Retinal pigment epithelial cell (primary cell): ENCODE measurements around the gene TSPAN5.

Experiments
- DNase-seq: peaks from one replicate; pipeline ENCODE4 v3.0.0-alpha.2; 2010; ENCODE audit warnings: low read depth
- H3K4me3 ChIP-seq: 2 replicates; pipeline ENCODE4 v1.5.1; 2011; ENCODE audit warnings: mild to moderate bottlenecking, low read length, control low read depth, moderate library complexity
- TF ChIP-seq, protein P1 (sequence below): conservative IDR thresholded peaks from 2 replicates; pipeline ENCODE4 v1.5.1; 2011; ENCODE audit warnings: low read depth, low read length, control low read depth, inconsistent platforms

The TSPAN5 gene

DNA sequence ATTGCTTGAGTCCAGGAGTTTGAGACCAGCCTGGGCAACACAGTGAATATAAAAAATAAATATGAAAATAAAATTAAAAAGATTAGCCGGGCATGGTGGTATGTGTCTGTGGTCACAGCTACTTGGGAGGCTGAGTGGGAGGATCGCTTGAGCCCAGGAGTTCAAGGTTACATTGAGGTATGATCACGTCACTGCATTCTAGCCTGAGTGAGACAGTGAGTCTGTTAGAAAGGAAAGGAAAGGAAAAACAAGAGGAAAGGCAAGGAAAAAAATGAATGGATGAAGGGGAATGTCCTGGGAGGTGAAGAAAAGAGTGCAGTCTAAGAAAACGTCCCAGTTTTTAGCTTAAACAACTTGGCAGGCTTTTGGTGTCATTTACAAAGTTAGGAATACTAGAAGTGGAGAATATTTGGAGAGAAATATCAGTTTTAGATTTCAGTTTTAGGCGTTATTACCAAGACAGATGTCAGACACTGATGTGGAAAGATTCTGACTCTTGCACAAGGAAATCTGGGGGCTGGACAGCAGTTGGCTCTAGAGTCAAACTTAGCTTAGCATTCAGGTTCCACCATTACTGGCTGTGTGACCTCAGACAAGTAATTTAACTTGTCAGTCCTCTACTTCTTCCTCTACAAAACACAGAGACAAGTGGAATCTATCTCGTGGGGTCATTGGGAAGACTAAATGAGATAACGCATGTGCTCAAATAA lies 139.0 kb downstream of the TSPAN5 start:
- TF ChIP-seq, protein P1, sequence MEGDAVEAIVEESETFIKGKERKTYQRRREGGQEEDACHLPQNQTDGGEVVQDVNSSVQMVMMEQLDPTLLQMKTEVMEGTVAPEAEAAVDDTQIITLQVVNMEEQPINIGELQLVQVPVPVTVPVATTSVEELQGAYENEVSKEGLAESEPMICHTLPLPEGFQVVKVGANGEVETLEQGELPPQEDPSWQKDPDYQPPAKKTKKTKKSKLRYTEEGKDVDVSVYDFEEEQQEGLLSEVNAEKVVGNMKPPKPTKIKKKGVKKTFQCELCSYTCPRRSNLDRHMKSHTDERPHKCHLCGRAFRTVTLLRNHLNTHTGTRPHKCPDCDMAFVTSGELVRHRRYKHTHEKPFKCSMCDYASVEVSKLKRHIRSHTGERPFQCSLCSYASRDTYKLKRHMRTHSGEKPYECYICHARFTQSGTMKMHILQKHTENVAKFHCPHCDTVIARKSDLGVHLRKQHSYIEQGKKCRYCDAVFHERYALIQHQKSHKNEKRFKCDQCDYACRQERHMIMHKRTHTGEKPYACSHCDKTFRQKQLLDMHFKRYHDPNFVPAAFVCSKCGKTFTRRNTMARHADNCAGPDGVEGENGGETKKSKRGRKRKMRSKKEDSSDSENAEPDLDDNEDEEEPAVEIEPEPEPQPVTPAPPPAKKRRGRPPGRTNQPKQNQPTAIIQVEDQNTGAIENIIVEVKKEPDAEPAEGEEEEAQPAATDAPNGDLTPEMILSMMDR = no peak
- DNase-seq = no peak
- no peak overlapping the region for H3K4me3 ChIP-seq

GRCh38 chr4:98518559-98519267 lies 139.7 kb downstream of the TSPAN5 start:
- no peak overlapping the region for H3K4me3 ChIP-seq
- TF ChIP-seq, protein P1 = no peak
- no peak for DNase-seq

GRCh38 chr4:98517218-98518021 lies 141.0 kb downstream of the TSPAN5 start:
- TF ChIP-seq, protein P1 = no peak
- no peak overlapping the region for H3K4me3 ChIP-seq
- no peak for DNase-seq

DNA sequence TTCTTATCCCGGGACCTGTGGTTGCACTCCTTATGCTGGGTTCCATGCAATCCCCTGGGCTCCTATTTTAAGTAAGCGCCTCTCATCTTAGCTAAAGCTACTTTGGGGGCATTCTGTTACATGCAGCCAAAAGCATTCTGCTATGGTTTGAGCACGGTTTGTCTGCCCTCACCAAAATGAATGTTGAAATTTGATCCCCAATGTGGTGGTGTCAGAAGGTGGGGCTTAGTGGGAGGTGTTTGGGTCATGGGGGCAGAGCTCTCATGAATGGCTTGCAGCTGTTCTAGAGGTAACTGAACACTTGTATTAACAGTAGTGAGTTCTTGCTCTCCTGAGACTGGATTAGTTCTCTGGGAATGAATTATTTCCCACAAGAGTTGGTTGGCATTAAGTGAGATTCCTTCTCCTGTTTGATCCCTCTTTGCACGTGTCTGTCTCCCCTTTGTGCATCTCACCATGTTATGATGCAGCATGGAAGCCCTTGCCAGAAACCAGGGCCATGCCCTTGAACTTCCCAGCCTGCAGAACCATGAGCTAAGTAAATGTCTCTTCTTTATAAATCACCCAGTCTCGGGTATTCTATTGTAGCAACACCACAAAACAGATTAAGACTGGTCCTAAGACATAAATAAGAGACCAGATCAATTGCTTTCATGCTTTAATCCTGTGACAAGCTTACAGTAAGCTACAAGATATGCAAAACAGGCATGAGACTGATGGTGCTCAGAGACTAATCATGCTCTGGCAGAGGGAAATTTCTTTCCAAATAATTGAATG lies 141.8 kb downstream of the TSPAN5 start:
- H3K4me3 ChIP-seq = no peak overlapping the region
- TF ChIP-seq, protein P1 = no peak
- no peak for DNase-seq

- TF ChIP-seq, protein P1 = no peak
- DNase-seq = no peak
- H3K4me3 ChIP-seq = no peak overlapping the region
Observed at GRCh38 chr4:98516042-98516440, 142.4 kb downstream of the TSPAN5 start.

GRCh38 chr4:98515470-98515809 lies 143.0 kb downstream of the TSPAN5 start:
- H3K4me3 ChIP-seq = no peak overlapping the region
- TF ChIP-seq, protein P1 = no peak
- DNase-seq = no peak
